GM12872 (cell line): ENCODE results near the gene RAP1GAP.

ENCODE experiments used
- TF ChIP-seq, protein P1 (sequence below): IDR thresholded peaks from 3 replicates; pipeline ENCODE4 v1.5.1; 2011; ENCODE audit warnings: low read depth, mild to moderate bottlenecking, low read length, moderate library complexity; ENCODE audit not compliant: insufficient read depth

Gene RAP1GAP

DNA sequence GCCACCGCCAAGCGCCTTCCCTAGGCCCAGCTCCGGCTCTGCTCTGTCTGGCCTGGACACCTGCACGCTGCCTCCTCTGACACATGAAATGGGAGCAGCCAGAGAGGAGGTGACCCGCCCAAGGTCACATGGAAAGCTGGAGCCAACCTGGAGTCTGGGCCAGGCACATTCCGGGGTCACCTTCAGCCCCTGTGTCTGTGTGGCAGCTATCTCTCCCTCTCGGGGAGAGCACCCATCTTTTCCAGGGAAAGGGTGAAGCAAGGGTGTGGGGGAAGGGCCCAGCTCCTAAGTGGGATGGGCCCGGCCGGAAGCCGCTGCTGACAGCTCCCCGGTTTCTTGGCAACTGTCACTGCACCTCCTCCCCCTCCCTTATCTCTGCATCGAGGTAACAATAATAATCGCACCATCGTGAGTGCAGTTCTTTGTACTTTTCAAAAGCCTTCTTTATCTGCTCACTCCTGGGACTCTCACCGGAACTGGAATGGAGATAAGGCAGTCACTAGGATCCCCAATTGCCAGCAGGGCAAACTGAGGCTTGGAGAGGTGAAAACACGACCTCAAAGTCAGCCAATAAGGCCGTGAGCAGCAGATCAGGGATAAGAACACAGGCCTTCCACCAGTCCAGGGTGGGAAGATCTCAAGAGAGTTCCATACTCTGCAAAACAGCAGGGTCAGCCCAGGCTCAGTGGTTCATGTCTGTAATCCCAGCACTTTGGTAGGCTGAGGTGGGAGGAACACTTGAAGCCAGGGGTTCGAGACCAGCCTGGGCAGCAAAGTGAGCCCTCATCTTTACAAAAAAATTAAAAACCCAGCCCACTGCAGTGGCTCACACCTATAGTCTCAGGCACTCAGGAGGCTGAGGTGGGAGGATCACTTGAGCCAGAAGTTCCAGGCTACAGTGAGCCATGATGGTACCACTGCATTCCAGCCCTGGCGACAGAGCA, 36.9 kb downstream of the RAP1GAP start:
- TF ChIP-seq, protein P1, sequence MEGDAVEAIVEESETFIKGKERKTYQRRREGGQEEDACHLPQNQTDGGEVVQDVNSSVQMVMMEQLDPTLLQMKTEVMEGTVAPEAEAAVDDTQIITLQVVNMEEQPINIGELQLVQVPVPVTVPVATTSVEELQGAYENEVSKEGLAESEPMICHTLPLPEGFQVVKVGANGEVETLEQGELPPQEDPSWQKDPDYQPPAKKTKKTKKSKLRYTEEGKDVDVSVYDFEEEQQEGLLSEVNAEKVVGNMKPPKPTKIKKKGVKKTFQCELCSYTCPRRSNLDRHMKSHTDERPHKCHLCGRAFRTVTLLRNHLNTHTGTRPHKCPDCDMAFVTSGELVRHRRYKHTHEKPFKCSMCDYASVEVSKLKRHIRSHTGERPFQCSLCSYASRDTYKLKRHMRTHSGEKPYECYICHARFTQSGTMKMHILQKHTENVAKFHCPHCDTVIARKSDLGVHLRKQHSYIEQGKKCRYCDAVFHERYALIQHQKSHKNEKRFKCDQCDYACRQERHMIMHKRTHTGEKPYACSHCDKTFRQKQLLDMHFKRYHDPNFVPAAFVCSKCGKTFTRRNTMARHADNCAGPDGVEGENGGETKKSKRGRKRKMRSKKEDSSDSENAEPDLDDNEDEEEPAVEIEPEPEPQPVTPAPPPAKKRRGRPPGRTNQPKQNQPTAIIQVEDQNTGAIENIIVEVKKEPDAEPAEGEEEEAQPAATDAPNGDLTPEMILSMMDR: no peak

- TF ChIP-seq, protein P1: no peak
Measured at GRCh38 chr1:21630571-21631343, 38.4 kb downstream of the RAP1GAP start.

- TF ChIP-seq, protein P1: no peak
Measured at GRCh38 chr1:21629971-21630370, 39.2 kb downstream of the RAP1GAP start.

GRCh38 chr1:21628798-21629393, 40.3 kb downstream of the RAP1GAP start:
- TF ChIP-seq, protein P1: no peak

DNA sequence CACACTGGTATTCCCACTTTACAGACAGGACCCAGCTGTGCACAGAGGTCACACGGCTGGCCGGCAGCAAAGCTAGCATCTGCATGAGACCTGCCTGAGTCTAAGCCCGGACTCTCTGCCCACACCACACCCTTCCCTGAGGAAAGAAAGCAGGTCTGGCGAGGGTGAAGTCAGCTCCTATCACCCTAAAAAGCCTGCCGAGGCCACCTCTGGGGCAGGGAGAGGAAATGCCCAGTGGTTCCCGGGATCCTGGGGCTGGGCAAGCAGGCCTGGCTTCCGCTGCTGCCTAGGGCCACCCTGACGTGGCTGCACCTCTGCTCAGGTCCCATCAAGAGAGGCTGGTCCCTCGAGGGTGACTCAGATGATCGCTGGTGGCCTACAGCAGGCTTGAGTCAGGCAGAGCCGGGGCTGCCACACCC, 42.2 kb downstream of the RAP1GAP start:
- TF ChIP-seq, protein P1: no peak

DNA sequence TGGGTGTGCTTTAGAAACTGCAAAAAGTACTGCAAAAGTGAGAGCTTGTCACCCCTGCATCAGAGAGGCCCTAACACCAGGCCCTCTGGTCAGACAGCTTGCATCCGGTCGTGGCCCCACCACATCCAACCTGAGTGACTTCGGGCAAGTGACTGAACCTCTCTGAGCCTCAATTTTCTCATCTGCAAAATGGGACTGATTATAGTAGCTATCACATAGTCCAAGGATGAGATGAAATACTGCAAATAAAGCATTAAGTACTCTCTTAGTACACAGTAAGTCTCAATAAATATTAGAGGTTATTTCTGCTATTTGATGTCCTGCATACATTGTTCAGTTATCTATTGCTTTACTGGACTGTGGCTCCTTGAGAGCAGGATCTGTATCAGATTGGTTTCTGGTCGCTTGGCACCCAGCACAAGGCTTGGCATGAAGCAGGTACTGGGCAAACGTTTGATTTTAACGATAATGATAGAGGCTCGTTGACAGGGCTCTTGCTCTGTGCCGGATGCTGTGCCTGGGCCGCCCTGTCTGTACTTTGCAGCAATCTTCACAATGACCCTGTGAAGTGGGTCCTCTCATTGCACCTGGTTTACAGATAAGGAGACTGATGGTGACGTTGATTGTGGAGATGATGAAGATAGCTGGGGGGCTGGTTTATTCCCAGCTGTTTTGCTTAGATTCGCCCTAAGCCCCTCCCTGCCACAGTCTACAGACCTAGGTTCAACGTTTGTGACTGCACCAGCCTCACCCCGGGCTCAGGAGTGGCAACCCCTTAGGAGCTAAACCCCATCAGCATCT, 43.6 kb downstream of the RAP1GAP start:
- TF ChIP-seq, protein P1: no peak
